Vagina (tissue), 2 donors: ENCODE data around the gene CEP85L.

Experiments used
- POLR2A ChIP-seq, 2 donors: fragments of 450-650 bp; IDR thresholded peaks; one replicate each; pipeline ENCODE4 v1.6.1; 2017; ENCODE audit warnings: antibody characterized with exemption in 2 of 2, mild to moderate bottlenecking in 2 of 2, moderate library complexity in 2 of 2
- POLR2AphosphoS5 ChIP-seq, 2 donors: sonication (generic); formaldehyde crosslinking; IDR thresholded peaks; one replicate each; pipeline ENCODE4 v1.9.0; 2017; ENCODE audit warnings: antibody characterized with exemption in 2 of 2, mild to moderate bottlenecking in 2 of 2, low read depth in 1 of 2; ENCODE audit not compliant: insufficient read depth in 1 of 2
- TF ChIP-seq, protein P1 (sequence below), 3 experiments: fragments of 450-650 bp in 2 of 3; fragments of 200-600 bp in 1 of 3; sonication (generic) in 1 of 3; IDR thresholded peaks; one replicate each; pipeline ENCODE4 v1.5.1; 2017 to 2019; ENCODE audit warnings: antibody characterized with exemption in 3 of 3, mild to moderate bottlenecking in 2 of 3, moderate library complexity in 2 of 3

DNA sequence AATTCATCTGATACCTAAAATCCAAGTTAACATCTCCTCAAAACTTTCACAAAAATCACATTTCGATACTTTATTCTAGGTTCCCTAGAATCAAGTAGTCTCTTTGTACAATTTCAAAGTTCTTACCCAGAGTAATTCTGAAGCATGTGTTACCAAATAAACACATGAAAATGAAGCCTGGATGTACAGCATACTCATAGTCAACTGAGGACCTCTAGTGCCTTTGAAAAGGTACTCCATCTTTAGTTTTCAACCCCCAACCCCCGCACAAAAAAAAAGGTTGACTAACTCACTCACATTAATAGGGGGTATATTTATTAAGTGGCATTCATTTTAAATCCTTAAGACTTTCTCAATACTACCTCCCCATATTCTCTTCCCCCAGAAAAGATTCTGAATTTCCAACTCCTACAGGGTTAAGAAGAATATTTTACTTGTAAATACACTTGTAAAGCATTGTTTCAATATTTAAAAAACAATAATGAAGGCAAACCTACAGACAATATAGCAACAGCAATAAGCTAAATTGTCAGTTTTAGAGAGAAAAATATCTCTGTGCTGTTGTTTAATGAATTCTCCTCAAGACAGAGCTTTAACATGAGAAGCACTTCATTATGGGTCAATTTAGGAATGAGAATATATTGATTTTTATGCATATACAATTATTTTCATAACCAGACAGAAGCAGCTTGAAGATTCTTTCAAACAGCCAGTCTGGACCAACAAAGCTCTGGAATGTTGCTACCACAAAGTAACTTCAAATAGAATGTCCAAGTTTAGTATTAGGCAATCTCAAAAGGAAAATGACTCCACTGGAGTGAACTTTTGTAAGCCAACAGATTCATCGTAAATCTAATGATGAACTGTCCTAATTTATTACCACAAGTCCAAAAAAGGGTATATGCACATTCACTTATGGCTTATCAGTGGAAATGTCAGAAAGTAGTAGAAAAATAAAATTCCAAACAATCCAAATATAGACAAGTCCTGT lies 100.0 kb downstream of the CEP85L start:
- TF ChIP-seq, protein P1, sequence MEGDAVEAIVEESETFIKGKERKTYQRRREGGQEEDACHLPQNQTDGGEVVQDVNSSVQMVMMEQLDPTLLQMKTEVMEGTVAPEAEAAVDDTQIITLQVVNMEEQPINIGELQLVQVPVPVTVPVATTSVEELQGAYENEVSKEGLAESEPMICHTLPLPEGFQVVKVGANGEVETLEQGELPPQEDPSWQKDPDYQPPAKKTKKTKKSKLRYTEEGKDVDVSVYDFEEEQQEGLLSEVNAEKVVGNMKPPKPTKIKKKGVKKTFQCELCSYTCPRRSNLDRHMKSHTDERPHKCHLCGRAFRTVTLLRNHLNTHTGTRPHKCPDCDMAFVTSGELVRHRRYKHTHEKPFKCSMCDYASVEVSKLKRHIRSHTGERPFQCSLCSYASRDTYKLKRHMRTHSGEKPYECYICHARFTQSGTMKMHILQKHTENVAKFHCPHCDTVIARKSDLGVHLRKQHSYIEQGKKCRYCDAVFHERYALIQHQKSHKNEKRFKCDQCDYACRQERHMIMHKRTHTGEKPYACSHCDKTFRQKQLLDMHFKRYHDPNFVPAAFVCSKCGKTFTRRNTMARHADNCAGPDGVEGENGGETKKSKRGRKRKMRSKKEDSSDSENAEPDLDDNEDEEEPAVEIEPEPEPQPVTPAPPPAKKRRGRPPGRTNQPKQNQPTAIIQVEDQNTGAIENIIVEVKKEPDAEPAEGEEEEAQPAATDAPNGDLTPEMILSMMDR (IDR thresholded peaks at IDR 0.05): peak; percentile 20 to 26 (median 23)
- TF ChIP-seq POLR2A (IDR thresholded peaks at IDR 0.05) (no peak), POLR2AphosphoS5 (IDR thresholded peaks at IDR 0.05; ENCODE audit: insufficient read depth in 1 of 2, low read depth in 1 of 2) (peak in 1 of 2 donors; percentile 10)
